GM18507 (cell line): Measurements from ENCODE around the gene FUT8.

ENCODE experiments used
- DNase-seq: peaks from one replicate; pipeline ENCODE4 v3.0.0; 2011; ENCODE audit warnings: low read depth; ENCODE audit not compliant: insufficient read length; ENCODE audit errors: extremely low spot score
- FAIRE-seq: peaks from 2 replicates; lab custom pipeline; 2011; peaks lifted over from hg19 to GRCh38; lab: Jason Lieb, UNC

Gene FUT8

GRCh38 chr14:65483647-65484046 lies 71.1 kb downstream of the FUT8 start:
- FAIRE-seq (peak; percentile 24), DNase-seq (no peak)

GRCh38 chr14:65485516-65485915 lies 73.0 kb downstream of the FUT8 start:
- FAIRE-seq (no peak), DNase-seq (no peak)

- DNase-seq, result no peak
- no peak for FAIRE-seq
Measured at GRCh38 chr14:65486863-65487262, 74.3 kb downstream of the FUT8 start.

- DNase-seq, result no peak
- no peak for FAIRE-seq
Measured at GRCh38 chr14:65487783-65488494, 75.4 kb downstream of the FUT8 start.

- DNase-seq (no peak), FAIRE-seq (no peak)
Measured at GRCh38 chr14:65491274-65491673, 78.7 kb downstream of the FUT8 start.

GRCh38 chr14:65492266-65492665 lies 79.7 kb downstream of the FUT8 start:
- FAIRE-seq (no peak), DNase-seq (no peak)

- DNase-seq (no peak), FAIRE-seq (no peak)
Measured at GRCh38 chr14:65495196-65495595, 82.7 kb downstream of the FUT8 start.

- DNase-seq, result no peak
- peak; percentile 62 for FAIRE-seq
Measured at GRCh38 chr14:65496178-65496993, 83.9 kb downstream of the FUT8 start.

GRCh38 chr14:65499138-65499537 lies 86.6 kb downstream of the FUT8 start:
- DNase-seq (no peak), FAIRE-seq (no peak)

- DNase-seq, result no peak
- no peak for FAIRE-seq
Measured at GRCh38 chr14:65500075-65500474, 87.5 kb downstream of the FUT8 start.

GRCh38 chr14:65501328-65501727 lies 88.8 kb downstream of the FUT8 start:
- no peak for DNase-seq
- FAIRE-seq, result peak; percentile 87

GRCh38 chr14:65502676-65503124 lies 90.2 kb downstream of the FUT8 start:
- DNase-seq (no peak), FAIRE-seq (peak; percentile 83)

- no peak for DNase-seq
- no peak for FAIRE-seq
Measured at GRCh38 chr14:65503771-65504170, 91.2 kb downstream of the FUT8 start.

GRCh38 chr14:65506801-65507200 lies 94.3 kb downstream of the FUT8 start:
- DNase-seq (no peak), FAIRE-seq (no peak)

- peak; percentile 41 for FAIRE-seq
- DNase-seq, result no peak
Measured at GRCh38 chr14:65509842-65510241, 97.3 kb downstream of the FUT8 start.

- DNase-seq (no peak), FAIRE-seq (no peak)
Measured at GRCh38 chr14:65513671-65514070, 101.1 kb downstream of the FUT8 start.

GRCh38 chr14:65517635-65518542 lies 105.4 kb downstream of the FUT8 start:
- FAIRE-seq (no peak), DNase-seq (no peak)

- no peak for DNase-seq
- FAIRE-seq, result no peak
Measured at GRCh38 chr14:65528069-65528468, 115.5 kb downstream of the FUT8 start.

- no peak for DNase-seq
- FAIRE-seq, result no peak
Measured at GRCh38 chr14:65531148-65531547, 118.6 kb downstream of the FUT8 start.
